NT2/D1 (cell line): Measurements from ENCODE around the gene BMP2.
A peak's percentile ranks its signal among the peaks of the same experiment; 100 is the strongest.

Source experiments
- DNase-seq: peaks from one replicate; pipeline ENCODE4 v3.0.0-alpha.2; 2011; ENCODE audit warnings: low read depth, low spot score
- H3K27me3 ChIP-seq: 2 replicates; pipeline ENCODE4 v1.6.0; 2011; ENCODE audit warnings: mild to moderate bottlenecking; ENCODE audit not compliant: insufficient read length, insufficient read depth
- H3K36me3 ChIP-seq: 2 replicates; pipeline ENCODE4 v1.6.1; 2011; ENCODE audit warnings: mild to moderate bottlenecking, low read length, mixed read lengths; ENCODE audit not compliant: insufficient read depth, insufficient read length
- H3K4me1 ChIP-seq: 2 replicates; pipeline ENCODE4 v1.5.1; 2011; ENCODE audit not compliant: insufficient read depth, insufficient read length
- H3K4me3 ChIP-seq: 2 replicates; pipeline ENCODE4 v1.5.1; 2011; ENCODE audit warnings: low read depth; ENCODE audit not compliant: insufficient read length
- H3K9ac ChIP-seq: 2 replicates; pipeline ENCODE4 v1.6.0; 2011; ENCODE audit warnings: low read depth; ENCODE audit not compliant: insufficient read length
- H3K9me3 ChIP-seq: 2 replicates; pipeline ENCODE4 v1.5.1; 2011; ENCODE audit warnings: mild to moderate bottlenecking, low read length; ENCODE audit not compliant: insufficient read depth
- SUZ12 ChIP-seq: IDR thresholded peaks from 2 replicates; pipeline ENCODE4 v1.6.1; 2011; ENCODE audit not compliant: insufficient read length, insufficient read depth; ENCODE audit errors: extremely low read depth
- YY1 ChIP-seq: IDR thresholded peaks from 2 replicates; pipeline ENCODE4 v1.6.1; 2011; ENCODE audit not compliant: insufficient read length, insufficient read depth
- ZNF274 ChIP-seq: IDR thresholded peaks from 2 replicates; pipeline ENCODE4 v1.6.1; 2011; ENCODE audit warnings: mild to moderate bottlenecking, low read depth, low read length

BMP2 gene

GRCh38 chr20:6818033-6818808 is 50.7 kb downstream of the BMP2 start:
- Histone ChIP-seq H3K9me3 (no peaks in the 10 kb centered on the region), H3K4me1 (no peaks in the 10 kb centered on the region), H3K27me3 (no peaks in the 10 kb centered on the region), H3K9ac (no peak overlapping the region), H3K36me3 (no peaks in the 10 kb centered on the region), H3K4me3 (no peak overlapping the region)
- no peak for DNase-seq
- TF ChIP-seq ZNF274, result no peak
- TF ChIP-seq YY1, result no peak
- TF ChIP-seq SUZ12, result no peak

GRCh38 chr20:6819599-6819998 is 52.1 kb downstream of the BMP2 start:
- TF ChIP-seq SUZ12 (no peak), YY1 (no peak)
- no peaks in the 10 kb centered on the region for H3K4me1 ChIP-seq
- no peaks in the 10 kb centered on the region for H3K36me3 ChIP-seq
- H3K9me3 ChIP-seq, result no peaks in the 10 kb centered on the region
- H3K27me3 ChIP-seq, result no peaks in the 10 kb centered on the region
- no peak overlapping the region for H3K4me3 ChIP-seq
- H3K9ac ChIP-seq, result no peak overlapping the region
- DNase-seq, result no peak

GRCh38 chr20:6824401-6824800 is 56.9 kb downstream of the BMP2 start:
- no peaks in the 10 kb centered on the region for H3K27me3 ChIP-seq
- no peak for DNase-seq
- no peak overlapping the region for H3K4me3 ChIP-seq
- H3K9ac ChIP-seq, result no peak overlapping the region
- no peaks in the 10 kb centered on the region for H3K9me3 ChIP-seq
- H3K4me1 ChIP-seq, result no peaks in the 10 kb centered on the region
- TF ChIP-seq SUZ12, result no peak
- no peak for TF ChIP-seq YY1
- H3K36me3 ChIP-seq, result no peaks in the 10 kb centered on the region

- DNase-seq, result no peak
- H3K9me3 ChIP-seq, result no peaks in the 10 kb centered on the region
- H3K27me3 ChIP-seq, result no peaks in the 10 kb centered on the region
- no peak overlapping the region for H3K9ac ChIP-seq
- no peak for TF ChIP-seq ZNF274
- no peak for TF ChIP-seq SUZ12
- TF ChIP-seq YY1, result no peak
- no peak overlapping the region for H3K4me3 ChIP-seq
- H3K4me1 ChIP-seq, result no peaks in the 10 kb centered on the region
- H3K36me3 ChIP-seq, result no peaks in the 10 kb centered on the region
These were observed 60.0 kb downstream of the BMP2 start for GRCh38 chr20:6827472-6827871.

- Histone ChIP-seq H3K4me3 (no peak overlapping the region), H3K4me1 (no peaks in the 10 kb centered on the region), H3K36me3 (no peaks in the 10 kb centered on the region), H3K9me3 (no peaks in the 10 kb centered on the region), H3K9ac (no peak overlapping the region), H3K27me3 (no peaks in the 10 kb centered on the region)
- peak; percentile 54 for DNase-seq
- TF ChIP-seq SUZ12 (no peak), ZNF274 (no peak), YY1 (no peak)
These were observed 61.4 kb downstream of the BMP2 start for GRCh38 chr20:6828794-6829423.

GRCh38 chr20:6829510-6830116 is 62.1 kb downstream of the BMP2 start:
- no peaks in the 10 kb centered on the region for H3K9me3 ChIP-seq
- H3K4me1 ChIP-seq, result no peaks in the 10 kb centered on the region
- no peaks in the 10 kb centered on the region for H3K36me3 ChIP-seq
- no peak for DNase-seq
- TF ChIP-seq ZNF274 (no peak), YY1 (no peak), SUZ12 (no peak)
- H3K9ac ChIP-seq, result no peak overlapping the region
- H3K27me3 ChIP-seq, result no peaks in the 10 kb centered on the region
- H3K4me3 ChIP-seq, result no peak overlapping the region
